Stimulated activated CD8-positive, alpha-beta memory T cell treated with anti-CD3 and anti-CD28 coated beads, Interleukin-4, amount 100 ng/mL, for 24 hours (primary cell): ENCODE data around the gene IKZF1.
"Not testable (repeated sequence)": the region's sequence is repeated elsewhere in the genome, so short reads cannot be mapped to it uniquely, and the experiment has no call there.

Source experiments
- DNase-seq: peaks from one replicate; pipeline ENCODE4 v3.0.0-alpha.2; 2020; ENCODE audit warnings: low read depth

IKZF1 gene

GRCh38 chr7:50334341-50334994, 30.0 kb downstream of the IKZF1 start:
- no peak for DNase-seq

GRCh38 chr7:50335230-50335794, 30.8 kb downstream of the IKZF1 start:
- no peak for DNase-seq

GRCh38 chr7:50335795-50336754, 31.6 kb downstream of the IKZF1 start:
- peak; percentile 88 for DNase-seq

- DNase-seq = no peak
Measured at GRCh38 chr7:50336894-50337703, 32.6 kb downstream of the IKZF1 start.

- not testable (repeated sequence) for DNase-seq
Measured at GRCh38 chr7:50339472-50339871, 35.0 kb downstream of the IKZF1 start.

- DNase-seq = peak; percentile 51
Measured at GRCh38 chr7:50339990-50340500, 35.5 kb downstream of the IKZF1 start.

GRCh38 chr7:50341724-50342123, 37.2 kb downstream of the IKZF1 start:
- no peak for DNase-seq

- no peak for DNase-seq
Measured at GRCh38 chr7:50342616-50343114, 38.1 kb downstream of the IKZF1 start.

GRCh38 chr7:50346545-50347497, 42.3 kb downstream of the IKZF1 start:
- DNase-seq = no peak

- no peak for DNase-seq
Measured at GRCh38 chr7:50347693-50348092, 43.2 kb downstream of the IKZF1 start.

GRCh38 chr7:50348469-50349162, 44.1 kb downstream of the IKZF1 start:
- no peak for DNase-seq

GRCh38 chr7:50349399-50349798, 44.9 kb downstream of the IKZF1 start:
- DNase-seq = no peak

GRCh38 chr7:50349963-50350944, 45.7 kb downstream of the IKZF1 start:
- peak; percentile 69 for DNase-seq

GRCh38 chr7:50351267-50351666, 46.8 kb downstream of the IKZF1 start:
- DNase-seq = no peak

- DNase-seq = no peak
Measured at GRCh38 chr7:50352282-50352681, 47.8 kb downstream of the IKZF1 start.

- DNase-seq = no peak
Measured at GRCh38 chr7:50352751-50353150, 48.2 kb downstream of the IKZF1 start.

GRCh38 chr7:50353201-50353600, 48.7 kb downstream of the IKZF1 start:
- no peak for DNase-seq

GRCh38 chr7:50353894-50354595, 49.5 kb downstream of the IKZF1 start:
- no peak for DNase-seq
